Neural cell (in vitro differentiated cells): ENCODE results near the gene CPNE4. TPM values are rescaled to one million over a fixed set of nuclear protein-coding genes. Genes with fewer than 3 reads are reported as not detected.

Experiments
- H2AFZ ChIP-seq: fragments of 200-600, 300-800 bp; sonication (generic), shearing (Covaris generic); 2 replicates; pipeline ENCODE4 v1.6.0; 2014; ENCODE audit warnings: low read depth, mild to moderate bottlenecking, antibody characterized with exemption, low read length, moderate library complexity
- H3F3A ChIP-seq: fragments of 200-600 bp; shearing (Covaris generic); 2 replicates; pipeline ENCODE4 v1.6.1; 2016; ENCODE audit warnings: mild to moderate bottlenecking, moderate library complexity, mixed read lengths, antibody characterized with exemption, low read length; ENCODE audit not compliant: insufficient read depth, poor library complexity, severe bottlenecking
- H3K27ac ChIP-seq: fragments of 200-600, 300-800 bp; sonication (generic), shearing (Covaris generic); 2 replicates; pipeline ENCODE4 v1.5.1; 2014; ENCODE audit warnings: mild to moderate bottlenecking, low read length, moderate library complexity
- H3K27me3 ChIP-seq: fragments of 300-800, 200-600 bp; sonication (generic), shearing (Covaris generic); 2 replicates; pipeline ENCODE4 v1.6.0; 2014; ENCODE audit warnings: mild to moderate bottlenecking, low read depth, low read length, moderate library complexity; ENCODE audit not compliant: insufficient read depth
- H3K36me3 ChIP-seq: fragments of 300-800, 200-600 bp; sonication (generic), shearing (Covaris generic); 2 replicates; pipeline ENCODE4 v1.5.1; 2014; ENCODE audit warnings: mild to moderate bottlenecking, antibody characterized with exemption, low read length, moderate library complexity; ENCODE audit not compliant: insufficient read depth
- H3K4me2 ChIP-seq: fragments of 300-800, 200-600 bp; sonication (generic), shearing (Covaris generic); 2 replicates; pipeline ENCODE4 v1.6.0; 2014; ENCODE audit warnings: mild to moderate bottlenecking, low read length
- H3K4me3 ChIP-seq: fragments of 300-800, 200-600 bp; sonication (generic), shearing (Covaris generic); 2 replicates; pipeline ENCODE4 v1.5.1; 2014; ENCODE audit warnings: mild to moderate bottlenecking, low read length, moderate library complexity
- H3K79me2 ChIP-seq: fragments of 200-600 bp; shearing (Covaris generic); replicated peaks from 2 replicates; pipeline ENCODE4 v1.6.0; 2014; ENCODE audit warnings: mild to moderate bottlenecking, low read length, moderate library complexity; ENCODE audit not compliant: insufficient read depth
- H3K9ac ChIP-seq: fragments of 300-800, 200-600 bp; sonication (generic), shearing (Covaris generic); 2 replicates; pipeline ENCODE4 v1.6.1; 2016; ENCODE audit warnings: mild to moderate bottlenecking, low read length, mixed read lengths
- H3K9me2 ChIP-seq: fragments of 200-600 bp; shearing (Covaris generic); 2 replicates; pipeline ENCODE4 v1.6.1; 2016; ENCODE audit warnings: mild to moderate bottlenecking, low read length, mixed read lengths; ENCODE audit not compliant: insufficient read depth
- H3K9me3 ChIP-seq: fragments of 200-600, 300-800 bp; sonication (generic), shearing (Covaris generic); 2 replicates; pipeline ENCODE4 v1.6.1; 2016; ENCODE audit warnings: mild to moderate bottlenecking, mixed run types, low read length, moderate library complexity, mixed read lengths
- H4K20me1 ChIP-seq: fragments of 200-600 bp; shearing (Covaris generic); 2 replicates; pipeline ENCODE4 v1.6.1; 2016; ENCODE audit warnings: mild to moderate bottlenecking, mixed run types; ENCODE audit not compliant: insufficient read depth
- CTCF ChIP-seq: fragments of 450-650 bp; IDR thresholded peaks from 2 replicates; pipeline ENCODE4 v1.5.1; 2014; ENCODE audit warnings: antibody characterized with exemption, mild to moderate bottlenecking, moderate library complexity; ENCODE audit not compliant: poor library complexity, severe bottlenecking
- EP300 ChIP-seq: fragments of 450-650 bp; conservative IDR thresholded peaks from 2 replicates; pipeline ENCODE4 v1.6.1; 2014; ENCODE audit warnings: antibody characterized with exemption, mild to moderate bottlenecking, moderate library complexity; ENCODE audit not compliant: poor library complexity, severe bottlenecking
- EZH2 ChIP-seq: fragments of 200-600, 300-800 bp; shearing (Covaris generic), sonication (generic); IDR thresholded peaks from 2 replicates; pipeline ENCODE4 v1.6.1; 2014; ENCODE audit warnings: antibody characterized with exemption, low read length, borderline replicate concordance, mild to moderate bottlenecking; ENCODE audit not compliant: insufficient read depth, poor library complexity, severe bottlenecking
- MXI1 ChIP-seq: fragments of 450-650 bp; conservative IDR thresholded peaks from 2 replicates; pipeline ENCODE4 v1.6.1; 2014; ENCODE audit warnings: antibody characterized with exemption, mild to moderate bottlenecking; ENCODE audit not compliant: poor library complexity, severe bottlenecking
- POLR2AphosphoS5 ChIP-seq: IDR thresholded peaks from 2 replicates; pipeline ENCODE4 v1.6.1; 2012
- RAD21 ChIP-seq: fragments of 450-650 bp; conservative IDR thresholded peaks from 2 replicates; pipeline ENCODE4 v1.6.1; 2014; ENCODE audit warnings: antibody characterized with exemption, mild to moderate bottlenecking, moderate library complexity
- REST ChIP-seq: IDR thresholded peaks from 2 replicates; pipeline ENCODE4 v1.6.1; 2012; ENCODE audit warnings: borderline replicate concordance
- SMC3 ChIP-seq: fragments of 450-650 bp; conservative IDR thresholded peaks from 2 replicates; pipeline ENCODE4 v1.6.1; 2014; ENCODE audit warnings: antibody characterized with exemption, mild to moderate bottlenecking, moderate library complexity; ENCODE audit not compliant: poor library complexity
- TAF1 ChIP-seq: IDR thresholded peaks from 2 replicates; pipeline ENCODE4 v1.6.1; 2012; ENCODE audit warnings: low read depth
- polyA plus RNA-seq: library from polyadenylated mRNA; depleted of rRNA; stranded (reverse); fragments of >200 nt; gene quantifications from 2 replicates; pipeline ENCODE4 v1.2.3, GENCODE V29; 2014

CPNE4 gene
- polyA plus RNA-seq, 1 donor from 2014 or later: 0.59 TPM

- no peaks in the 10 kb centered on the region for H3K9me2 ChIP-seq
- no peaks in the 10 kb centered on the region for H3K36me3 ChIP-seq
- H3K27ac ChIP-seq: no peak overlapping the region
- H3K4me2 ChIP-seq: no peak overlapping the region
- TF ChIP-seq REST (no peak), MXI1 (no peak), RAD21 (no peak), SMC3 (no peak), CTCF (peak; percentile 38), POLR2AphosphoS5 (no peak)
- H3K4me3 ChIP-seq: no peak overlapping the region
- no peaks in the 10 kb centered on the region for H3K9me3 ChIP-seq
- H2AFZ ChIP-seq: no peak overlapping the region
- no peaks in the 10 kb centered on the region for H3F3A ChIP-seq
- no peaks in the 10 kb centered on the region for H3K79me2 ChIP-seq
- H3K9ac ChIP-seq: no peak overlapping the region
- H3K27me3 ChIP-seq: no peaks in the 10 kb centered on the region
- no peaks in the 10 kb centered on the region for H4K20me1 ChIP-seq
Observed at GRCh38 chr3:132006605-132007204, 28.1 kb downstream of the CPNE4 start.

- H3K9me2 ChIP-seq: no peaks in the 10 kb centered on the region
- no peaks in the 10 kb centered on the region for H3K9me3 ChIP-seq
- H3K4me3 ChIP-seq: no peak overlapping the region
- H3F3A ChIP-seq: no peaks in the 10 kb centered on the region
- H2AFZ ChIP-seq: no peak overlapping the region
- H3K27ac ChIP-seq: no peak overlapping the region
- H3K4me2 ChIP-seq: no peak overlapping the region
- no peaks in the 10 kb centered on the region for H3K36me3 ChIP-seq
- no peaks in the 10 kb centered on the region for H3K79me2 ChIP-seq
- no peaks in the 10 kb centered on the region for H4K20me1 ChIP-seq
- TF ChIP-seq MXI1: no peak
- no peak for TF ChIP-seq POLR2AphosphoS5
- no peak for TF ChIP-seq SMC3
- TF ChIP-seq RAD21: no peak
- TF ChIP-seq EZH2: no peak
- TF ChIP-seq REST: no peak
- no peak for TF ChIP-seq TAF1
- TF ChIP-seq EP300: no peak
- no peak for TF ChIP-seq CTCF
- no peak overlapping the region for H3K9ac ChIP-seq
- H3K27me3 ChIP-seq: no peaks in the 10 kb centered on the region
Observed at GRCh38 chr3:132004571-132004970, 30.2 kb downstream of the CPNE4 start.
